ENCODE results near the gene GAL3ST1.
"Not testable (repeated sequence)": the region's sequence is repeated elsewhere in the genome, so short reads cannot be mapped to it uniquely, and the experiment has no call there.

Gene GAL3ST1

GRCh38 chr22:30596199-30596598 lies 21.7 kb upstream of the GAL3ST1 start:
- no peak for DNase-seq

- DNase-seq: not testable (repeated sequence)
These were observed 17.9 kb upstream of the GAL3ST1 start for GRCh38 chr22:30592360-30592713.

- DNase-seq: peak; percentile 98
These were observed 17.3 kb upstream of the GAL3ST1 start, which contains the start of gene PES1 for GRCh38 chr22:30591588-30592359. Gene PES1 (minus strand): TSS chr22:30591910. CDS start chr22:30591833, 77 bp downstream.

- no peak for DNase-seq
These were observed 16.7 kb upstream of the GAL3ST1 start for GRCh38 chr22:30591191-30591587.

GRCh38 chr22:30586414-30586813 lies 11.9 kb upstream of the GAL3ST1 start:
- no peak for DNase-seq

- DNase-seq: no peak
These were observed 10.0 kb upstream of the GAL3ST1 start for GRCh38 chr22:30584441-30584840.

- no peak for DNase-seq
These were observed 8.5 kb upstream of the GAL3ST1 start for GRCh38 chr22:30582788-30583545.

- no peak for DNase-seq
These were observed 7.6 kb upstream of the GAL3ST1 start for GRCh38 chr22:30582051-30582450.

- DNase-seq: no peak
These were observed 6.4 kb upstream of the GAL3ST1 start for GRCh38 chr22:30580896-30581295.

- DNase-seq: no peak
These were observed 4.0 kb upstream of the GAL3ST1 start for GRCh38 chr22:30578481-30578880.

GRCh38 chr22:30575859-30576258 lies 1.4 kb upstream of the GAL3ST1 start:
- DNase-seq: no peak

GRCh38 chr22:30574997-30575671 lies 669 bp upstream of the GAL3ST1 start:
- peak; percentile 65 for DNase-seq

GRCh38 chr22:30573594-30574094 lies 821 bp downstream of the GAL3ST1 start:
- DNase-seq: no peak

- DNase-seq: no peak
These were observed 1.4 kb downstream of the GAL3ST1 start for GRCh38 chr22:30572840-30573593.

GRCh38 chr22:30572210-30572609 lies 2.3 kb downstream of the GAL3ST1 start:
- DNase-seq: no peak

- no peak for DNase-seq
These were observed 4.7 kb downstream of the GAL3ST1 start for GRCh38 chr22:30569674-30570202.

- DNase-seq: no peak
These were observed 6.2 kb downstream of the GAL3ST1 start for GRCh38 chr22:30568137-30568805.

GRCh38 chr22:30567277-30567676 lies 7.2 kb downstream of the GAL3ST1 start:
- not testable (repeated sequence) for DNase-seq

- no peak for DNase-seq
These were observed 8.3 kb downstream of the GAL3ST1 start for GRCh38 chr22:30566125-30566524.

- no peak for DNase-seq
These were observed 9.1 kb downstream of the GAL3ST1 start for GRCh38 chr22:30565341-30565740.

- no peak for DNase-seq
These were observed 9.7 kb downstream of the GAL3ST1 start for GRCh38 chr22:30564761-30565119.
